ENCODE measurements around the gene ANKRD13A.

ANKRD13A gene

GRCh38 chr12:109998904-109999648, at the start of gene ANKRD13A:
Gene ANKRD13A (plus strand): TSS chr12:109999430. CDS start chr12:109999689, 259 bp downstream.
- DNase-seq (ENCODE audit: low read depth): peak; percentile 65

- DNase-seq (ENCODE audit: low read depth): no peak
These were observed 48.6 kb upstream of the ANKRD13A start for GRCh38 chr12:109950625-109951024.

GRCh38 chr12:109951136-109951535, 48.1 kb upstream of the ANKRD13A start:
- DNase-seq (ENCODE audit: low read depth): no peak

- DNase-seq (ENCODE audit: low read depth): no peak
These were observed 47.5 kb upstream of the ANKRD13A start for GRCh38 chr12:109951751-109952150.

GRCh38 chr12:109952160-109952858, 46.9 kb upstream of the ANKRD13A start:
- DNase-seq (ENCODE audit: low read depth): no peak

GRCh38 chr12:109952873-109953272, 46.4 kb upstream of the ANKRD13A start:
- DNase-seq (ENCODE audit: low read depth): no peak

- no peak for DNase-seq (ENCODE audit: low read depth)
These were observed 45.6 kb upstream of the ANKRD13A start for GRCh38 chr12:109953656-109954055.

- DNase-seq (ENCODE audit: low read depth): no peak
These were observed 40.9 kb upstream of the ANKRD13A start for GRCh38 chr12:109958374-109958773.

- DNase-seq (ENCODE audit: low read depth): no peak
These were observed 39.7 kb upstream of the ANKRD13A start for GRCh38 chr12:109959411-109960093.

- DNase-seq (ENCODE audit: low read depth): no peak
These were observed 38.0 kb upstream of the ANKRD13A start for GRCh38 chr12:109961201-109961600.

- DNase-seq (ENCODE audit: low read depth): no peak
These were observed 37.6 kb upstream of the ANKRD13A start for GRCh38 chr12:109961612-109962011.

GRCh38 chr12:109962398-109962797, 36.8 kb upstream of the ANKRD13A start:
- no peak for DNase-seq (ENCODE audit: low read depth)

GRCh38 chr12:109963330-109963729, 35.9 kb upstream of the ANKRD13A start:
- DNase-seq (ENCODE audit: low read depth): no peak

GRCh38 chr12:109963743-109964429, 35.3 kb upstream of the ANKRD13A start:
- no peak for DNase-seq (ENCODE audit: low read depth)

GRCh38 chr12:109966546-109966945, 32.7 kb upstream of the ANKRD13A start:
- no peak for DNase-seq (ENCODE audit: low read depth)

- no peak for DNase-seq (ENCODE audit: low read depth)
These were observed 31.7 kb upstream of the ANKRD13A start for GRCh38 chr12:109967383-109968031.

GRCh38 chr12:109968032-109968420, 31.2 kb upstream of the ANKRD13A start:
- no peak for DNase-seq (ENCODE audit: low read depth)

- no peak for DNase-seq (ENCODE audit: low read depth)
These were observed 30.4 kb upstream of the ANKRD13A start for GRCh38 chr12:109968801-109969200.

- DNase-seq (ENCODE audit: low read depth): no peak
These were observed 26.4 kb upstream of the ANKRD13A start for GRCh38 chr12:109972821-109973220.

GRCh38 chr12:109981311-109981710, 17.9 kb upstream of the ANKRD13A start:
- DNase-seq (ENCODE audit: low read depth): no peak

GRCh38 chr12:109982210-109982609, 17.0 kb upstream of the ANKRD13A start:
- DNase-seq (ENCODE audit: low read depth): no peak

All from stimulated activated CD8-positive, alpha-beta memory T cell treated with anti-CD3 and anti-CD28 coated beads, Interleukin-15, amount 100 ng/mL, for 1 hour (primary cell).